ENCODE data around the gene EFEMP1. TPM values are rescaled to one million over a fixed set of nuclear protein-coding genes. Genes with fewer than 3 reads are reported as not detected.
A peak's percentile ranks its signal among the peaks of the same experiment; 100 is the strongest.

The EFEMP1 gene
- total RNA-seq, 2 experiments from 2014 or later = 0.61 TPM; not detected in 1

DNA sequence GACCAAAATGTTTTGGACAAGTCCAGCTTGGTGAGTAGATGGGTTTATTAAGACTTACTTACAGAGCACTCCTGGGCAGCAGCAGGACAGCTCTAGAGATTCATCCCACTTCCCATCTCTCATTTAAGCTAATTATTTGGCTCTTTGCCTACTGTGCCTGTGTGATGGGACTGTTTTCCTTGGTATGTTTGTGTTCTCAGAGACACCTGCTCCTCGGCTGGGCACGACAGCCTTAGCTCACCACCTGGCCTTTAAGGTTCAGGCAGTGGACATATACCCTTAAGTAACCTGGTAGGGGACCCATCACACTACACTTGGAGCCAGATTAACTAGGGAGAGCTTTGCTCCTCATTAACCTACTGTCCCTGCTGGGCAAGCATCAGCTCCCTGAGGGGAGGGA is 41.7 kb upstream of the EFEMP1 start:
- intact Hi-C loops (cut with micrococcal nuclease; ENCODE audit: unreplicated experiment) = no loop called here
- Histone ChIP-seq H3K4me3 (ENCODE audit: low read depth, low read length, poor library complexity, severe bottlenecking) (no peak overlapping the region), H3K36me3 (ENCODE audit: insufficient read depth, low read length) (no peaks in the 10 kb centered on the region), H2AFZ (ENCODE audit: low read length) (no peak overlapping the region), H3K79me2 (ENCODE audit: insufficient read depth, low read depth, low read length) (no peaks in the 10 kb centered on the region), H3K9me3 (ENCODE audit: low read length) (no peaks in the 10 kb centered on the region), H3K27ac (ENCODE audit: low read depth, low read length, poor library complexity, severe bottlenecking) (no peak overlapping the region), H3K9me2 (ENCODE audit: insufficient read depth, low read length) (no peaks in the 10 kb centered on the region), H3K4me2 (ENCODE audit: low read length) (no peak overlapping the region), H4K20me1 (ENCODE audit: insufficient read depth, low read length) (no peaks in the 10 kb centered on the region), H3K4me1 (ENCODE audit: insufficient read depth, low read length, poor library complexity, severe bottlenecking) (no peaks in the 10 kb centered on the region)
- no TSS peak for BruUV-seq (replicated peaks)
- DNase-seq (ENCODE audit: low spot score) = no peak
- ChIA-PET POLR2A (interaction anchor here (0.7 kb wide), 1 partner anchor 21 kb away, joined by 3 read pairs; no protein-coding TSS in a partner anchor), CTCF (ENCODE audit: unreplicated experiment) (no interaction called here)
- TF ChIP-seq CTCF (conservative IDR thresholded peaks at IDR 0.05; ENCODE audit: low read length) = no peak
- TF ChIP-seq EZH2phosphoT487 (IDR thresholded peaks at IDR 0.05; ENCODE audit: borderline replicate concordance, low read depth, low read length) = no peak

DNA sequence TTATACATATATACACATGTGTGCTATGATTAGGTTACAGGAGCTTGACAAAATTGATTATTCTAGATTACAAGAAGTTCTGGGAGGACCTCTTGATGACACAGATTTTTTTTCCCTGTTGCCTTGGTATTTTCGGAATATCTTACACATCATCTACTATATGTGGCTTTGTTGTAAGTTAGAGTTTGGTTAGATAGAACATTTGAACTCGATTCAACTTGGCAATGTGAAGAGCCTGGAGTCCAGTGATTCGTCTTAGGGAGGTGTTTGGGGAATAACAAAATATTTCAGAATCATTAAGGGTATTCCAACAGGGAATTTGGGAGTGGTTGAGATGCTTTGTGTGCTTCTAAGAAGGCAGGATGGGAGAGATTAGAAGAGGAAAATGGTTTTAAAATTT is 39.3 kb upstream of the EFEMP1 start:
- TF ChIP-seq CTCF (conservative IDR thresholded peaks at IDR 0.05; ENCODE audit: low read length) = no peak
- no peak for TF ChIP-seq EZH2phosphoT487 (IDR thresholded peaks at IDR 0.05; ENCODE audit: borderline replicate concordance, low read depth, low read length)
- no peak for DNase-seq (ENCODE audit: low spot score)
- no peaks in the 10 kb centered on the region for H3K4me1 ChIP-seq (ENCODE audit: insufficient read depth, low read length, poor library complexity, severe bottlenecking)
- ChIA-PET CTCF (ENCODE audit: unreplicated experiment) (no interaction called here), POLR2A (interaction anchor here (0.6 kb wide), 1 partner anchor 74 kb away, joined by 3 read pairs; no protein-coding TSS in a partner anchor)
- H4K20me1 ChIP-seq (ENCODE audit: insufficient read depth, low read length) = no peaks in the 10 kb centered on the region
- no peaks in the 10 kb centered on the region for H3K9me3 ChIP-seq (ENCODE audit: low read length)
- H3K4me3 ChIP-seq (ENCODE audit: low read depth, low read length, poor library complexity, severe bottlenecking) = no peak overlapping the region
- no peaks in the 10 kb centered on the region for H3K9me2 ChIP-seq (ENCODE audit: insufficient read depth, low read length)
- H2AFZ ChIP-seq (ENCODE audit: low read length) = no peak overlapping the region
- no peak overlapping the region for H3K27ac ChIP-seq (ENCODE audit: low read depth, low read length, poor library complexity, severe bottlenecking)
- H3K4me2 ChIP-seq (ENCODE audit: low read length) = no peak overlapping the region
- intact Hi-C loops (cut with micrococcal nuclease; ENCODE audit: unreplicated experiment) = no loop called here
- H3K36me3 ChIP-seq (ENCODE audit: insufficient read depth, low read length) = no peaks in the 10 kb centered on the region
- no peaks in the 10 kb centered on the region for H3K79me2 ChIP-seq (ENCODE audit: insufficient read depth, low read depth, low read length)
- BruUV-seq (replicated peaks) = no TSS peak

- Histone ChIP-seq H2AFZ (ENCODE audit: low read length) (no peak overlapping the region), H3K9me3 (ENCODE audit: low read length) (no peaks in the 10 kb centered on the region), H3K9me2 (ENCODE audit: insufficient read depth, low read length) (no peaks in the 10 kb centered on the region), H3K79me2 (ENCODE audit: insufficient read depth, low read depth, low read length) (no peaks in the 10 kb centered on the region), H3K36me3 (ENCODE audit: insufficient read depth, low read length) (no peaks in the 10 kb centered on the region), H3K27ac (ENCODE audit: low read depth, low read length, poor library complexity, severe bottlenecking) (no peak overlapping the region), H3K4me2 (ENCODE audit: low read length) (no peak overlapping the region), H3K4me1 (ENCODE audit: insufficient read depth, low read length, poor library complexity, severe bottlenecking) (no peaks in the 10 kb centered on the region), H3K4me3 (ENCODE audit: low read depth, low read length, poor library complexity, severe bottlenecking) (no peak overlapping the region), H4K20me1 (ENCODE audit: insufficient read depth, low read length) (no peaks in the 10 kb centered on the region)
- no TSS peak for BruUV-seq (replicated peaks)
- ChIA-PET CTCF (ENCODE audit: unreplicated experiment) (no interaction called here), POLR2A (no interaction called here)
- peak; percentile 86 for TF ChIP-seq CTCF (conservative IDR thresholded peaks at IDR 0.05; ENCODE audit: low read length)
- TF ChIP-seq EZH2phosphoT487 (IDR thresholded peaks at IDR 0.05; ENCODE audit: borderline replicate concordance, low read depth, low read length) = no peak
- intact Hi-C loops (cut with micrococcal nuclease; ENCODE audit: unreplicated experiment) = loop anchor here (2.0 kb wide), 1 partner anchor 243 kb away; no protein-coding TSS in a partner anchor
- peak; percentile 39 for DNase-seq (ENCODE audit: low spot score)
These were observed 37.8 kb upstream of the EFEMP1 start for GRCh38 chr2:55961318-55961911.
